CD4-positive, alpha-beta memory T cell (primary cell): ENCODE data around the gene ST8SIA1. TPM values are rescaled to one million over a fixed set of nuclear protein-coding genes. Genes with fewer than 3 reads are reported as not detected.

Experiments used
- CTCF ChIA-PET: fragments of 350-600 bp; sonication (Branson Sonifier 250); formaldehyde crosslinking; loops from one replicate; lab custom pipeline; 2021; ENCODE audit warnings: inconsistent platforms; ENCODE audit not compliant: partially characterized antibody; lab: Charles Lee
- POLR2A ChIA-PET: fragments of 350-600 bp; sonication (Branson Sonifier 250); formaldehyde crosslinking; loops from one replicate; lab custom pipeline; 2021; ENCODE audit not compliant: partially characterized antibody; lab: Charles Lee
- DNase-seq, 5 donors: peaks; one replicate each; pipeline versions ENCODE4 v3.0.0 to v3.0.0-alpha.2; 2020 to 2022; ENCODE audit warnings: mixed read lengths in 1 of 5
- H3K27ac ChIP-seq: one replicate; pipeline ENCODE4 v1.7.0; 2013; ENCODE audit warnings: low read depth, low read length
- H3K27me3 ChIP-seq: 2 replicates; pipeline ENCODE4 v1.7.0; 2013; ENCODE audit warnings: mild to moderate bottlenecking, low read length, moderate library complexity; ENCODE audit not compliant: insufficient read depth
- H3K36me3 ChIP-seq: 2 replicates; pipeline ENCODE4 v1.7.0; 2013; ENCODE audit warnings: mild to moderate bottlenecking, low read length, moderate library complexity; ENCODE audit not compliant: insufficient read depth
- H3K4me1 ChIP-seq: 2 replicates; pipeline ENCODE4 v1.7.0; 2013; ENCODE audit warnings: mild to moderate bottlenecking, low read length, moderate library complexity; ENCODE audit not compliant: insufficient read depth
- H3K4me3 ChIP-seq, 2 donors: one replicate each; pipeline ENCODE4 v1.7.0; 2013; ENCODE audit warnings: low read length in 2 of 2, mild to moderate bottlenecking in 1 of 2
- H3K9me3 ChIP-seq, 2 donors: one replicate each; pipeline ENCODE4 v1.7.0; 2013; ENCODE audit warnings: low read length in 2 of 2, control low read depth in 1 of 2; ENCODE audit not compliant: control insufficient read depth in 1 of 2
- H3K27ac Mint-ChIP-seq, 7 donors: one replicate each; pipeline ENCODE4 v1.8.0; 2020 to 2021; ENCODE audit warnings: mixed read lengths in 7 of 7, mild to moderate bottlenecking in 6 of 7, inconsistent platforms in 3 of 7, moderate library complexity in 3 of 7
- H3K27me3 Mint-ChIP-seq, 2 donors: one replicate each; pipeline ENCODE4 v1.8.0; 2020 to 2021; ENCODE audit warnings: mixed read lengths in 2 of 2
- H3K36me3 Mint-ChIP-seq, 2 donors: one replicate each; pipeline ENCODE4 v1.8.0; 2020 to 2021; ENCODE audit warnings: mixed read lengths in 2 of 2, inconsistent platforms in 1 of 2, mild to moderate bottlenecking in 1 of 2
- H3K4me1 Mint-ChIP-seq, 4 donors: one replicate each; pipeline ENCODE4 v1.8.0; 2020 to 2021; ENCODE audit warnings: mixed read lengths in 4 of 4, mild to moderate bottlenecking in 1 of 4
- H3K4me3 Mint-ChIP-seq, 8 donors: one replicate each; pipeline ENCODE4 v1.8.0; 2020 to 2021; ENCODE audit warnings: mixed read lengths in 8 of 8, mild to moderate bottlenecking in 7 of 8, moderate library complexity in 6 of 8, inconsistent platforms in 3 of 8
- H3K9me3 Mint-ChIP-seq, 8 donors: one replicate each; pipeline ENCODE4 v1.8.0; 2020 to 2021; ENCODE audit warnings: mixed read lengths in 8 of 8, mild to moderate bottlenecking in 5 of 8, inconsistent platforms in 3 of 8, moderate library complexity in 1 of 8
- intact Hi-C: fragments of 100-400 bp; cut with micrococcal nuclease; formaldehyde crosslinking; loops from one replicate; pipeline ENCODE4 v1.15.1; 2023
- polyA plus RNA-seq, 2 donors: library from polyadenylated mRNA; unstranded; fragments of 300-500 nt; fragmentation: Illumina TruSeq; gene quantifications; one replicate each; pipeline ENCODE4 v1.2.3, GENCODE V29; 2021
- total RNA-seq, 2 experiments: library from RNA; stranded (reverse); gene quantifications; one replicate each; pipeline ENCODE4 v1.2.3, GENCODE V29; 2021

The ST8SIA1 gene
- total and polyA plus RNA-seq, 4 experiments from 2014 or later, result 3.8 to 53.6 (median 29.6) TPM

- H3K4me3 Mint-ChIP-seq, result peak overlapping the region in 2 of 8 donors; percentile 24 to 27
- ChIA-PET CTCF (interaction anchor here (0.9 to 1.9 kb wide), 4 partner anchors 9 to 28 kb away, joined by 3 to 8 read pairs (median 4); no protein-coding TSS in a partner anchor), POLR2A (interaction anchor here (1.4 to 1.6 kb wide), 2 partner anchors 9 to 14 kb away, joined by 3 to 9 read pairs; no protein-coding TSS in a partner anchor)
- peaks cover 42 to 59% (median 45%) of the 10 kb centered on the region in 4 donors for H3K4me1 Mint-ChIP-seq
- H3K4me3 ChIP-seq, result no peak overlapping the region
- H3K27me3 ChIP-seq, result no peaks in the 10 kb centered on the region
- peaks cover 4 to 11% of the 10 kb centered on the region in 2 donors for H3K36me3 Mint-ChIP-seq
- H3K27ac Mint-ChIP-seq, result peak overlapping the region; percentile 6 to 75 (median 56)
- H3K27ac ChIP-seq, result no peak overlapping the region
- intact Hi-C loops, result loop anchor here (2.0 kb wide), 1 partner anchor 14 kb away; the partner anchor contains the start of gene ST8SIA1
- no peaks in the 10 kb centered on the region for H3K27me3 Mint-ChIP-seq
- no peaks in the 10 kb centered on the region for H3K9me3 ChIP-seq
- peaks cover 0 to 3% (median 0%) of the 10 kb centered on the region in 8 donors for H3K9me3 Mint-ChIP-seq
- DNase-seq, result peak in 1 of 5 donors; percentile 28
- no peaks in the 10 kb centered on the region for H3K36me3 ChIP-seq
- peaks cover 37% of the 10 kb centered on the region for H3K4me1 ChIP-seq
Observed at GRCh38 chr12:22321018-22321605, 13.4 kb downstream of the ST8SIA1 start.

DNA sequence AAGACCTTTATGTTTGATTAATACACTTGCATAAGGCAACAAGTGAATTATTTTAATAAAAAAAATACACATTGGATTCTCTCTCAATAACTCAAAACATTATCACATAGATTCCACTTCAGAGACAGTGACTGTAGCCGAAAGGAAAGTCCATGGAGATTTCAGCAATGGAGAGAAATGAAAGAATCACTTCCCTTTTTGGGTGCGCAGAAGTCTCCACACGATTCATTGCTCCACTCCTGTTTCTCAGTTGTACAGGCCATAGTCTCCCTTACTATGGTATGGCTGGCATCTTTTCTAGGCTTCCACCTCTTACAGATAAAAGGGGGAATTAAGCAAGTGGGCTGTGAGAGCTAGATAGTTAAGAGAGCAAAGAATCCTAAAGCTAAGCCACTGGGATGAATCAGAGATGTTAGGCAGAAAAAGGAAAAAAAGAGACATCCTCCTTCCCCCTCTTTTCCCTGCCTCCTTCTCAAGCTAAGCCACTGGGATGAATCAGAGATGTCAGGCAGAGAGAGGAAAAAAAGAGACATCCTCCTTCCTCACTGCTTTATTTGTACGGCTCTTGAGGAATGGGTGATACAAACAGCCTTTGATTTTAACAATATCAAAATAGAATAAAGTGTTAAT, 16.3 kb downstream of the ST8SIA1 start:
- no peaks in the 10 kb centered on the region for H3K9me3 ChIP-seq
- CTCF ChIA-PET, result no interaction called here
- H3K4me3 Mint-ChIP-seq, result no peak overlapping the region
- intact Hi-C loops, result no loop called here
- peaks cover 43 to 63% (median 46%) of the 10 kb centered on the region in 4 donors for H3K4me1 Mint-ChIP-seq
- no peaks in the 10 kb centered on the region for H3K27me3 Mint-ChIP-seq
- POLR2A ChIA-PET, result interaction anchor here (1.9 kb wide), 1 partner anchor 12 kb away, joined by 6 read pairs; no protein-coding TSS in a partner anchor
- no peak overlapping the region for H3K27ac Mint-ChIP-seq
- H3K4me3 ChIP-seq, result no peak overlapping the region
- no peaks in the 10 kb centered on the region for H3K27me3 ChIP-seq
- H3K4me1 ChIP-seq, result peaks cover 34% of the 10 kb centered on the region
- no peak overlapping the region for H3K27ac ChIP-seq
- DNase-seq, result no peak
- H3K9me3 Mint-ChIP-seq, result no peaks in the 10 kb centered on the region
- no peaks in the 10 kb centered on the region for H3K36me3 ChIP-seq
- peaks cover 3 to 12% of the 10 kb centered on the region in 2 donors for H3K36me3 Mint-ChIP-seq

DNA sequence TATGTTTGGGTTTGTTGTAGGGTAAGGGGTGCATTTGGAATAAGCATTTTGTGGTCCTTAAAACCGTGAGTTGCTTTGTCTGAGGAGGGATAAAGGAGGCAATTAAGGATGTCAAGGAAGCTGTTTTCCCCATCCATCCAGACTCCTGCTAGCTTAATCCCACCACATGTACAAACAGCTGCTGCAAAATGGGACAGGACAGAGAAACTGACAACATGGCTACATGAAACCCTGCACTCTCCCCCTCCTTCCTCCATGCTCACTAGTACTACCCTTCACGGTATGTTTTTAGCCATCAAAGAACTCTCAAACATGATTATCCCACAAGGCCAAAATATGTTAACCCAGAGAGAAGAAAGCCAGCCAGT, 20.6 kb downstream of the ST8SIA1 start:
- no peak for DNase-seq
- H3K36me3 Mint-ChIP-seq, result peaks cover 7 to 27% of the 10 kb centered on the region in 2 donors
- H3K4me3 Mint-ChIP-seq, result no peak overlapping the region
- Histone ChIP-seq H3K27me3 (no peaks in the 10 kb centered on the region), H3K9me3 (no peaks in the 10 kb centered on the region), H3K36me3 (peaks cover 4% of the 10 kb centered on the region), H3K4me1 (peaks cover 8% of the 10 kb centered on the region), H3K4me3 (no peak overlapping the region), H3K27ac (no peak overlapping the region)
- intact Hi-C loops, result no loop called here
- CTCF ChIA-PET, result interaction anchor here (0.9 kb wide), 1 partner anchor 129 kb away, joined by 4 read pairs; no protein-coding TSS in a partner anchor
- POLR2A ChIA-PET, result no interaction called here
- no peaks in the 10 kb centered on the region for H3K9me3 Mint-ChIP-seq
- no peaks in the 10 kb centered on the region for H3K27me3 Mint-ChIP-seq
- H3K4me1 Mint-ChIP-seq, result peaks cover 19 to 43% (median 34%) of the 10 kb centered on the region in 4 donors
- H3K27ac Mint-ChIP-seq, result no peak overlapping the region

DNA sequence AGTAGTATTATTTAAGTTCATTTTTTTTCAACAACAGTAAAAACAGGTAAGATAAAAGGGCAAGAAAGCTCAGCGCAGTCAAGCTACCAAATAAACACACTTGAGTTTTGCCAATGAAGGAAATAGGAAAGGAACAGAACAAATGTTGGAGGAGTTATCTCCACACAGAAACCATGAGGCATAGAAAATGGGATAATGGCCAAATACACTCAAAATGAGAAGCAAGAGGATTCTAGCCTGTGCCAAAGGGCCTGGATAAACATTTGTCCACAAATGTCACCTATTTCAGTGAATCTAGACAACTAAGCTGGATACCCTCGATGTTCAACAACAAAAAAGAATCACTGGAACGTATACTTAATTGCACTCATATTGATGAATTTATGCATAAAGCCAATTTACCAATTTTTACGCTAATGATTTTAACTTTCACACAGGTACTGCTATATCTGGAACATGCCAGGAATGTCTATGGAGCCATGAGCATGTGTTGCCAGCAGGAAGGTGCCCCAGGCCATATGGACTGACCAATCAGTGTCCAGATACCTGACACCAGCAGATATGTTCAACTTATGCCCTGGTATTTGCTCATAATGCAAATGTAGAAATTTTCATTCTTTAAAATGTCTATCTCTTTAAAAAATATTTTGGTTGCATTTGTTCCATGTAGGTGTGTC, 21.1 kb downstream of the ST8SIA1 start:
- CTCF ChIA-PET, result interaction anchor here (0.9 kb wide), 1 partner anchor 130 kb away, joined by 4 read pairs; no protein-coding TSS in a partner anchor
- Mint-ChIP-seq H3K27ac (no peak overlapping the region), H3K9me3 (no peaks in the 10 kb centered on the region), H3K36me3 (peaks cover 12 to 33% of the 10 kb centered on the region in 2 donors), H3K4me1 (peaks cover 19 to 47% (median 36%) of the 10 kb centered on the region in 4 donors), H3K4me3 (no peak overlapping the region), H3K27me3 (no peaks in the 10 kb centered on the region)
- intact Hi-C loops, result no loop called here
- peaks cover 4% of the 10 kb centered on the region for H3K36me3 ChIP-seq
- POLR2A ChIA-PET, result interaction anchor here (0.8 kb wide), 1 partner anchor 17 kb away, joined by 3 read pairs; no protein-coding TSS in a partner anchor
- H3K27me3 ChIP-seq, result no peaks in the 10 kb centered on the region
- H3K4me1 ChIP-seq, result peaks cover 8% of the 10 kb centered on the region
- H3K9me3 ChIP-seq, result no peaks in the 10 kb centered on the region
- no peak for DNase-seq
- no peak overlapping the region for H3K27ac ChIP-seq
- no peak overlapping the region for H3K4me3 ChIP-seq

GRCh38 chr12:22312336-22312735, 22.2 kb downstream of the ST8SIA1 start:
- peaks cover 15 to 41% of the 10 kb centered on the region in 2 donors for H3K36me3 Mint-ChIP-seq
- peak overlapping the region in 1 of 8 donors; percentile 6 for H3K4me3 Mint-ChIP-seq
- no peak overlapping the region for H3K27ac Mint-ChIP-seq
- peaks cover 19 to 48% (median 36%) of the 10 kb centered on the region in 4 donors for H3K4me1 Mint-ChIP-seq
- H3K36me3 ChIP-seq, result peaks cover 4% of the 10 kb centered on the region
- intact Hi-C loops, result no loop called here
- H3K27ac ChIP-seq, result no peak overlapping the region
- H3K27me3 Mint-ChIP-seq, result no peaks in the 10 kb centered on the region
- H3K9me3 Mint-ChIP-seq, result no peaks in the 10 kb centered on the region
- no peaks in the 10 kb centered on the region for H3K27me3 ChIP-seq
- no peak overlapping the region for H3K4me3 ChIP-seq
- CTCF ChIA-PET, result no interaction called here
- H3K4me1 ChIP-seq, result peaks cover 8% of the 10 kb centered on the region
- H3K9me3 ChIP-seq, result no peaks in the 10 kb centered on the region
- POLR2A ChIA-PET, result interaction anchor here (0.8 kb wide), 1 partner anchor 18 kb away, joined by 3 read pairs; no protein-coding TSS in a partner anchor
- DNase-seq, result no peak

GRCh38 chr12:22310709-22311108, 23.8 kb downstream of the ST8SIA1 start:
- DNase-seq, result no peak
- Histone ChIP-seq H3K4me1 (peaks cover 8% of the 10 kb centered on the region), H3K9me3 (no peaks in the 10 kb centered on the region), H3K27me3 (no peaks in the 10 kb centered on the region), H3K4me3 (no peak overlapping the region), H3K27ac (no peak overlapping the region), H3K36me3 (peaks cover 4% of the 10 kb centered on the region)
- POLR2A ChIA-PET, result no interaction called here
- Mint-ChIP-seq H3K27me3 (no peaks in the 10 kb centered on the region), H3K4me3 (no peak overlapping the region), H3K27ac (no peak overlapping the region), H3K4me1 (peaks cover 19 to 40% (median 30%) of the 10 kb centered on the region in 4 donors), H3K36me3 (peaks cover 16 to 45% of the 10 kb centered on the region in 2 donors), H3K9me3 (no peaks in the 10 kb centered on the region)
- intact Hi-C loops, result no loop called here
- CTCF ChIA-PET, result interaction anchor here (2.3 kb wide), 1 partner anchor 25 kb away, joined by 8 read pairs; no protein-coding TSS in a partner anchor
